HUDEP-2 (cell line): Measurements from ENCODE around the gene NOXA1.
"Not testable (repeated sequence)": the region's sequence is repeated elsewhere in the genome, so short reads cannot be mapped to it uniquely, and the experiment has no call there.

Experiments used
- DNase-seq, 76 experiments: peaks; one replicate each; lab custom pipeline; 2025; ENCODE audit not compliant: unreplicated experiment in 76 of 76; lab: John Stamatoyannopoulos, UW

Gene NOXA1

DNA sequence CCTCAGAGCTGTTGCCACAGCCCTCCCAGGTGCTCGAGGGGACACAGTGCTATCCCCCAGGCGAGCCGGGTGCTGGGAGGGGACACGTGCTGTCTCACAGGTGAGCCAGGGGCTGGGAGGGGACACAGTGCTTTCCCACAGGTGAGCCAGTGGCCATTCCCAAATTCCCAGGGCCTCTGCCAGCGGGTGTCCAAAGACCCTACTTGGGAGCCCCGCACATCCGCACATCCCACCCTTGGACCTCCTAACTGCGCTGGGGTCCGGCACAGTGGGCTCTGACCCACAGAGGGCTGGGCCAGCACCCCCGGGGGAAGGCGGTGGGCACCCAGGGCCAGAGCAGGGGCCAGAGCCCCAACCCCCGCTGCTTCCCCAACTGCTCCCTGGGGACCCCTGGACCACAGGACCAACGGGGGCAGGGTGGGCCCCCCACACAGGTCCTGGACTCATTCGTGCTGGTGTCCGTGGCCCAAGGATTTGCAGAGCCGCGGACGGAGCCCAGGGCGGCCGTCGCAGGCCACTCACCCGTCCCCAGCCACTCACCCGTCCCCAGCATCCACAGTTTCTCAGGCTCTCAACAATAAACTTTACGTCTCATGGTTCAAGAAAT, 18.1 kb upstream of the NOXA1 start:
- no peak for DNase-seq

GRCh38 chr9:137405677-137406081, 17.5 kb upstream of the NOXA1 start:
- DNase-seq: peak in 28 of 76 experiments; percentile 6 to 57 (median 32)

- DNase-seq: peak in 39 of 76 experiments; percentile 9 to 69 (median 37)
These were observed 17.0 kb upstream of the NOXA1 start for GRCh38 chr9:137406085-137406760.

DNA sequence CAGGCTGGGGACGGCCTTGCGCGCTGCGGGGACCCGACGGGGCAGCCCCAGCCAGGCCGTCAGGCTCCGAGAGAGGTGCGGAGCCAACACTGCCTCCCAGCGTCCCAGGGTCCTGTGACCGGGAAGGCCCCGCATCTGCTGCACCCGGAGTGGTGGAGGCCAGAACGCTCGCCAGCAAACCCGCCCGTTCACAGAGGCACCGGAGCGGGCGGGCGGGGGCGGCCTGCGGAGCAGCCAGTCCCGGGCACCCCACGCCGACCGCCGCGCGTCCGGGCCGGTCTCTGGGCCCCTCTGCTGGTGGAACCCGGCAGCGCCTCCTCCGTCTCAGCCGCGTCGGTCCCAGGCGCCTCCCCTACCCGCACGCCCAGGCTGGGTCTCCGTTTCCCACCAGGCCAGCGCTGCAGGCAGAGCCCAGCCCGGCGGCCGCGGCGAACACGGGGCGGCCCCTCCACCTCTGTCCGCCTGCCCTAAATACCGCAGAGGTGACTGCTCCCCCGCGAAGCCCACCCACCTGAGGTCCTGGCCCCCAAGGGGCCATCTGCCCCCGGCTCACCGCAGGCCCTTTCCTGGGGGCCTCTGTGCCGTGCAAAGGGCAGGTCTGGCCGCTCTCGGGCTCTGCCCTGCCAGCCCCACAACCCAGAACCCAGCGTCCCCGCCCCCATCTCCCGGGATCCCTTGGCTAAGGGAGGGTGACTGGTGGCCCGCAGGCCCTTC, 16.2 kb upstream of the NOXA1 start:
- peak in 60 of 76 experiments; percentile 5 to 80 (median 44) for DNase-seq

GRCh38 chr9:137407590-137408300, 15.4 kb upstream of the NOXA1 start:
- DNase-seq: no peak

DNA sequence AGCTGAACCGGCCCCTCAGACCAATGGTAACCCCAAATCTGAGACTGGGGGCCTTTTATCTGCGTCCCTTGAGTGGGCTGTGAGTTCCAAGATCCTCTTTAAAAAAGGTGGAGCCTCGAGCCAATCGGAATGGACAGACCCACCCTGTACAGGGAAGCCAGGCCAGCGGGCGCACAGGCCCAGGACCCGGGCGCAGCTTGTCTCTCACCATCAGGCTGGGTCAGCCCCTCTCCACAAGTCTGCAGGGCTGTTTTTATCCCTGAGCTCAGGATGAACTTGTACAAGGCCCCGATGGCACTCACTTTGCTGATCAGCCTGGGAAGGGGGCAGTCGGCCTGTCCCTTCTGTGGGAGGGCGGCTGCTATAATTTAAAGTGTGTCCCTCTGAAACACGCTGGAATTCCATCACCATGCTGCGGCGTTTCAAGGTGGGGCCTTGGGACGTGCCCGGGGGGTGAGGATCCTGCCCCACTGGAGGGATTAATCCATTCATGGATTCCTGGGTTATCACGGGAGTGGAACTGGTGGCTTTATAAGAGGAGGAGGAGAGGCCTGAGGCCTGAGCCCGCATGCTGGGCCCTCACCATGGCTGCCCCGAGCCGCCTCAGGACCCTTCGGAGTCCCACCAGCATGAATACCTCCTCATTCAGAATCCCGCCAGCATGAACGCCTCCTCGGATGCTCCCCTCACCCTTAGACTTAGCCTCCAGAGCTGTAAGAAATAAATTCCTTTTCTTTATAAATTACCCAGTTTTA, 14.4 kb upstream of the NOXA1 start:
- no peak for DNase-seq

- no peak for DNase-seq
These were observed 13.7 kb upstream of the NOXA1 start for GRCh38 chr9:137409515-137409914.

DNA sequence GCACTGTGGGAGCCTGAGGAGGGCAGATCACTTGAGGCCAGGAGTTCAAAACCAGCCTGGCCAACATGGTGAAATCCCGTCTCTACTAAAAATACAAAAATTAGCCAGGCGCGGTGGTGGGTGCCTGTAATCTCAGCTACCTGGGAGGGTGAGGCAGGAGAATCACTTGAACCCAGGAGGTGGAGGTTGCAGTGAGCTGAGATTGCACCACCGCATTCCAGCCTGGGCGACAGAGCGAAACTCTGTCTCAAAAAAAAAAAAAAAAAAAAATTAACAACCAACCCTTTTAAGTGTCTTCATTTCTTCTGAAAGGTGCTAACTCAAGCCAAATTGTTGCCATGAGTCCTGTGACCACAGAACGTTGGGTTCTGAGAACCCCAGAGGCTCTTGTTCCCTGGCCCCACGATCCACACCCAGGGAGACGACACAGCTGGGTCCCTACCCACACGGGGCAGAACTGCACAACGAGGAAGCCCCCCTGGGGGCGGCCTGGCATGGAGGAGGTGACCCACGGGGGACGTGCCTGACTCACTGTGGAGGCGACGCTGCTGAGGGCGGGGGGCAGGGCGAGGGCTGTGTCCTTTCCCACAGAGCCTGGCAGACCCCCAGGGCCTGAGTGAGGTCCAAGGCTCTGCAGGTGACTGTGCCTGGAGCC, 12.8 kb upstream of the NOXA1 start:
- DNase-seq: not testable (repeated sequence)

DNA sequence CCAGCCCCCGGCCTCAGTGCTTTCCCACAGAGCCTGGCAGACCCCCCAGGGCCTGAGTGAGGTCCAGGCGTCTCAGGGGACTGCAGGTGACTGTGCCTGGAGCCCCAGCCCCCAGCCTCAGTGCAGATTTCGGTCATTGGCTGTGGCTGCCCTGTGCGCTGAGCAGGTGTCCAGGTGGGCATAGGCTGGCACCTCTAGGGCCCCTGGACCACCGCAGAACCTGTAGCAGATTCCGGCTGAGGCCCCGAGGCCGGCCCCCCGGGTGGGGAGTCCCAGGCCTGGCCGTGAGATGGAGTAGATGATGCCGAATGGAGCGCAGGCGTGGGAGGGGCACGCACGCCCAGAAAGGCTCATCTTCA, 12.3 kb upstream of the NOXA1 start:
- DNase-seq: no peak

DNA sequence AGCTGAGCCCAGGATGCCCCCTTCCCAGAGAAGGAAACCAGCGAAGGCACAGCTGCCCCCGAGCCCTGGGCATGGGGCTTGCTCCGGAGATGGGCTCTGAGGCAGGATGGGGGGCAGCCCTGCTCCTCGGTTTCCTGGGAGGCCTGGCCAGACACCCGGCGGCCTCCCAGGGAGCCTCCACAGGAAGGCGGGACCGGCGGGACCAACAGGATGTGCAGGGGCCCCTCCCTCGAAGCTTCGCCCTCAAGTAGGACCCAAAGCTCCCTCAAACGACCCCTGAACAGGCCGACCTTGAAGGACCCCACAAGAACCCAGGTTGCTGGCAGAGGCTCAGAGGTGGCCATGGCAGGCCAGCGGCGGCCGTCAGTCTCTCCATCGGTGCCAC, 11.9 kb upstream of the NOXA1 start:
- no peak for DNase-seq

DNA sequence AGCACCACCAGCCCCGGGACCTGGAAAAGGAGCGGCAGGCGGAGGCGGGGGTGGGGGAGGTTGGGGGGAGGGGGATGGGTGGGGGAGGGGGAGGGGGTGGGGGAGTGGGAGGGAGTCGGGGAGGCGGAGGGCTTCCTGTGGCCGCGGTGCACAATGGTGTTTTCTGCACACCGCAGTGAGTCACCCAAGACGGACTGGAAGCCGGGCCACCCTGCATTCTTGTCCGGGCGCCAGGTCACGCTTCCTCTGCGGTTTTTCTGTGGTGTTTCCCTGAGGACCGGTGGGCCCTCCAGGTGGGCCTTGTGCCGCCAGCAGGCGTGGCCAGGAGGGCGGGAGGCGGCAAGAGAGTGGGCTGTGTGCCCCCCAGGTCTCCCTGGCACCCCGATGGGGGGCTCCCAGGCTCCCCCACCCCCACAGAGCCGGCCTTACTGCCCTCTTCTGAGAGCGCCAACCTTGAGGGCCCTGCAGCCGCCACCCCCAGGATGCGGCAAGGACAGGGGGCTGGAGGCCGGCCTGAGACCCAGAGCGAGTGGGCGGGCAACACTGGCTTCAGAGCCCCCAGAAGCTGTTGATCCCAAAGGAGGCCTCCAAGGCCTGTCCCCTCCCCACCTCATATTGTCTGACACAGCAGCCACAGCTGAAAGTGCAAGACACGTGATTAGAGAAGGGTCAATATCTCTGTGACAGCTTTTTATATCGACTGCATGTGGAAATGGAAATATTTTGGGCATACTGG, 11.4 kb upstream of the NOXA1 start:
- peak in 70 of 76 experiments; percentile 12 to 85 (median 68) for DNase-seq

DNA sequence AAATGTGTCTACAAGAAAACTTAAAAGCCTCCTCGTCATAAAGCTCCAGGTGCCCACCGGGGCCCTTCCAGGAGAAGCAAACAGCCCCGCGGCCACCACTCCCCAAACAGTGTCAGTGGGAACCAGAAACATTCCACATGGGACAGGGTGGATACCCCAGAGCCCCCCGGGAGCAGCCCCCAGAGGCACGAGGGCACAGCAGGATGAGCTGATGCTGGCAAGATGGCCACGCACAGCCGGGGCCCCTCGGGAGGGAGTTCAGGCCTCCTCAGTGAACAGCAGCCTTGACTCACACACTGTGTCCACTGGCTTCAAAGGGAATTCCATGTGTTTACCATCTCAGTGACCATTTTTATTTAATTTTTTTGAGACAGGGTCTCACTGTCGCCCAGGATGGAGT, 10.8 kb upstream of the NOXA1 start:
- no peak for DNase-seq

DNA sequence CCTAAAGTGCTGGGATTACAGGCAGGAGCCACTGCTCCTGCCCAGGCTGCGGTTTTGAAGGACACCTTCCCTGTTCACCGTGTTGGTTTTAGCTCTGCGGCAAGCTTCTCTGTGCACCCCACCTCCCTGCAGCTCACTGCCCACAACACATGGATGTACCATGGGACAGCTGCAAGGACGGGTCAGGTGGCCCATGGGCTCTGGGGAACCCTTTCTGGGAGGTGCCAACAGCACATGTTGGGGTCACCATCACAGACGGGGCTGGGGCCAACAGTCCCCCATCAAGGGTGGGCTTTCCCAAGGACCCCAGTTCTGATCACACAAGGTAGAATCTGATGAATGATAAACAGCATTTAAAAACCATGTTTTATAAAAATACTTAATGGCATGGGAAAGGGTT, 7.7 kb upstream of the NOXA1 start:
- no peak for DNase-seq

GRCh38 chr9:137416006-137416562, 7.1 kb upstream of the NOXA1 start:
- no peak for DNase-seq

DNA sequence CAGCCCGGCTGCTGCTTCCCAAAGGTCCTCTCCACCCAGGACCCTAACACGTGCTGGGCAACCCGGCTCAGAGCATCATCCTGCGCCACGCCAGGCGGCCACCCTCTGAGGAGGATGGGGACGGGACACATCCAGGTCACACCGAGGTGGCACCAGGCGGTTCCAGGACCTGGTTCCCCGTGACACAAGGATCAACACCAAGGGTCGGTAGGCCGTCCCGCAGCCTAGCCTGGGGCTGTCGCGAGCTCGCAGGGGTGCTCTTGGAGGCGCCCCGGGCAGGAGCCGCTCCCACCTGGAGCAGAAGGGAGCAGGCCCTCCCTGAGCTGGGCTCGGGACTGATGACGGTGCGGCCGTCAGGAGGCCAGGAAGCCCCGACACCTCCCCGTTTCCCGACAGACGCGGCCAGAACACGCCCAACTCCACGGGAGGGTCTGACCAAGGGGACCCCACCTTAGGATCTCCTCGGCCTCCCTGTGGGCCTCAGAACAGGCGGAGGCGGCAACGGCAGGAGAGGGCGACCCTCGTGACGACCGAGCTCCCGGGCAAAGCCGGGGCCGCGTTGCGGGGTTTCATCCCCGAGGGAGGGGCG, 6.5 kb upstream of the NOXA1 start:
- no peak for DNase-seq

GRCh38 chr9:137417161-137418021, 5.8 kb upstream of the NOXA1 start:
- DNase-seq: no peak

GRCh38 chr9:137421838-137422603, 1.2 kb upstream of the NOXA1 start:
- peak in 1 of 76 experiments; percentile 71 for DNase-seq
